Osteoblast (primary cell): ENCODE data around the gene FGF9. TPM values are rescaled to one million over a fixed set of nuclear protein-coding genes. Genes with fewer than 3 reads are reported as not detected.

Experiments used
- DNase-seq: peaks from one replicate; pipeline ENCODE4 v3.0.0; 2011; ENCODE audit warnings: low spot score, mixed read lengths; ENCODE audit not compliant: insufficient read length; ENCODE audit errors: missing footprints
- H2AFZ ChIP-seq: 2 replicates; pipeline ENCODE4 v1.6.0; 2011; ENCODE audit warnings: mild to moderate bottlenecking, low read length
- H3K27ac ChIP-seq: 2 replicates; pipeline ENCODE4 v1.5.1; 2011; ENCODE audit warnings: mild to moderate bottlenecking, low read depth, low read length, moderate library complexity
- H3K27me3 ChIP-seq: 2 replicates; pipeline ENCODE4 v1.6.0; 2012; ENCODE audit warnings: mild to moderate bottlenecking, control low read depth, inconsistent platforms, low read length, moderate library complexity; ENCODE audit not compliant: insufficient read depth
- H3K36me3 ChIP-seq: 2 replicates; pipeline ENCODE4 v1.5.1; 2011; ENCODE audit warnings: mild to moderate bottlenecking, low read length, control low read depth, moderate library complexity; ENCODE audit not compliant: insufficient read depth
- H3K4me1 ChIP-seq: 2 replicates; pipeline ENCODE4 v1.5.1; 2011; ENCODE audit warnings: mild to moderate bottlenecking, low read length, control low read depth, moderate library complexity; ENCODE audit not compliant: insufficient read depth
- H3K4me2 ChIP-seq: 2 replicates; pipeline ENCODE4 v1.6.0; 2011; ENCODE audit warnings: mild to moderate bottlenecking, low read length; ENCODE audit not compliant: insufficient read depth
- H3K4me3 ChIP-seq: fragments of 200-600 bp; sonication (generic); 3 replicates; pipeline ENCODE4 v1.5.1; 2012; ENCODE audit warnings: mild to moderate bottlenecking, low read length, inconsistent platforms; ENCODE audit not compliant: insufficient read depth
- H3K79me2 ChIP-seq: 2 replicates; pipeline ENCODE4 v1.6.0; 2012; ENCODE audit warnings: mild to moderate bottlenecking, low read length, control low read depth, inconsistent platforms; ENCODE audit not compliant: insufficient read depth
- H3K9me3 ChIP-seq: 2 replicates; pipeline ENCODE4 v1.5.1; 2011; ENCODE audit warnings: low read depth, low read length, control low read depth
- H4K20me1 ChIP-seq: 2 replicates; pipeline ENCODE4 v1.6.0; 2012; ENCODE audit warnings: mild to moderate bottlenecking, low read length, control low read depth; ENCODE audit not compliant: insufficient read depth
- total RNA-seq: library from RNA; depleted of rRNA; stranded (reverse); fragments of >200 nt; gene quantifications from 2 replicates; pipeline ENCODE4 v1.2.3, GENCODE V29; 2012
- TF ChIP-seq, protein P1 (sequence below): IDR thresholded peaks from 2 replicates; pipeline ENCODE4 v1.5.1; 2011; ENCODE audit warnings: mild to moderate bottlenecking, low read depth, low read length, moderate library complexity; ENCODE audit errors: extremely low read depth

The FGF9 gene
- total RNA-seq, 1 donor, result not detected

DNA sequence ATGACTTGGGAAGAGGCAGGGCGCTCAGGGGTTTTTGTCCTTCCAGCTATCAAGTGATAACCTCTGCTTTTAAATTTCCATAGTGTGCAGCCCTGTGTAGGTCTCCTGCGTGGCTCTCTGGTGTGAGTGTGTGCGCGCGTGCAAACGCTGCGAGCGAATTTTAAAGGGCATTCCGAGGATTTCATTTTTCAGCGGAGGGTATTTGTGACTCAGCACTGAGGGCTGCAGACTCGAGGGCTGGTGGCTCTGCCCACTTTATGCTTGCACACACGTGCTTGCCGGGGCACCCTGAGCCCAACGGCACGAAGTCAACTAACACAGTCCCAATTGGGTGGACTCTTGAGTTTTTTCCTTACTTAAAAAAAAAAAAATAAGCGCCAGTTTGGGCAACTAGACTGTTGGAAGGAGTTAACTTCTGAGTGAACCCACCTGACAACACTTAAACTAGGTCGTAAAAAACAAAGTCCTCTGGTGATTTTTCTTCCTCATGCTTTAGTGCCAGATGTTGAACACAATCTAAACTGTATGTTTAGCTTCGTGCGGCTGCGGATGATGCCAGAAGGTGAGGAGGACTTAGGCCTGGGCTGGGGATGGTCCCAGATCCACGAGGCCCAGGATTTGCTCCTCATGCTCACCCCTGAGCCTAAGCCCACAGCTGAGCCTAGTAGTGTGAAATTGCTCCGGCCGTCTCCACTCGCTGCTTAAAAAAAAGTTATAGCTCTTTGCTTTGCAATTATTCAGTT is 2.1 kb downstream of the FGF9 start:
- TF ChIP-seq, protein P1, sequence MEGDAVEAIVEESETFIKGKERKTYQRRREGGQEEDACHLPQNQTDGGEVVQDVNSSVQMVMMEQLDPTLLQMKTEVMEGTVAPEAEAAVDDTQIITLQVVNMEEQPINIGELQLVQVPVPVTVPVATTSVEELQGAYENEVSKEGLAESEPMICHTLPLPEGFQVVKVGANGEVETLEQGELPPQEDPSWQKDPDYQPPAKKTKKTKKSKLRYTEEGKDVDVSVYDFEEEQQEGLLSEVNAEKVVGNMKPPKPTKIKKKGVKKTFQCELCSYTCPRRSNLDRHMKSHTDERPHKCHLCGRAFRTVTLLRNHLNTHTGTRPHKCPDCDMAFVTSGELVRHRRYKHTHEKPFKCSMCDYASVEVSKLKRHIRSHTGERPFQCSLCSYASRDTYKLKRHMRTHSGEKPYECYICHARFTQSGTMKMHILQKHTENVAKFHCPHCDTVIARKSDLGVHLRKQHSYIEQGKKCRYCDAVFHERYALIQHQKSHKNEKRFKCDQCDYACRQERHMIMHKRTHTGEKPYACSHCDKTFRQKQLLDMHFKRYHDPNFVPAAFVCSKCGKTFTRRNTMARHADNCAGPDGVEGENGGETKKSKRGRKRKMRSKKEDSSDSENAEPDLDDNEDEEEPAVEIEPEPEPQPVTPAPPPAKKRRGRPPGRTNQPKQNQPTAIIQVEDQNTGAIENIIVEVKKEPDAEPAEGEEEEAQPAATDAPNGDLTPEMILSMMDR, result no peak
- Histone ChIP-seq H3K27me3 (peaks cover 79% of the 10 kb centered on the region), H2AFZ (no peak overlapping the region), H3K4me3 (peak overlapping the region; percentile 57), H3K9me3 (no peaks in the 10 kb centered on the region), H3K79me2 (no peaks in the 10 kb centered on the region), H3K4me1 (peaks cover 18% of the 10 kb centered on the region), H3K36me3 (no peaks in the 10 kb centered on the region), H4K20me1 (no peaks in the 10 kb centered on the region), H3K27ac (no peak overlapping the region), H3K4me2 (peak overlapping the region; percentile 68)
- peak; percentile 83 for DNase-seq

DNA sequence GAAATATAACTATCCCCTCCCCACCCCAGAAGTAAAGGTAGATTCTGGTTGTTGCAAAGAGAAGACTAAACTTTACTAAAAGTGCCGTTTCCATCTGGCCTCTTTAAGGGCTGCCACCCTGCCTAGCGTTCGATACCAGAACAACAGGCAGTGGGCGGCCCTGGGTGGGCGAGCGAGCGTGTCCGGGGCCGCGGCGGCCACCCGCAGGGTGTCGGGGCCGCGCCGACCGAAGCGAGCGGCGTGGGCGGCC is 2.6 kb downstream of the FGF9 start:
- Histone ChIP-seq H3K4me2 (peak overlapping the region; percentile 68), H4K20me1 (no peaks in the 10 kb centered on the region), H3K27ac (no peak overlapping the region), H3K4me1 (peaks cover 17% of the 10 kb centered on the region), H3K4me3 (peak overlapping the region; percentile 57), H3K9me3 (no peaks in the 10 kb centered on the region), H3K36me3 (no peaks in the 10 kb centered on the region), H3K27me3 (peaks cover 79% of the 10 kb centered on the region), H2AFZ (no peak overlapping the region), H3K79me2 (no peaks in the 10 kb centered on the region)
- TF ChIP-seq, protein P1, result no peak
- no peak for DNase-seq

DNA sequence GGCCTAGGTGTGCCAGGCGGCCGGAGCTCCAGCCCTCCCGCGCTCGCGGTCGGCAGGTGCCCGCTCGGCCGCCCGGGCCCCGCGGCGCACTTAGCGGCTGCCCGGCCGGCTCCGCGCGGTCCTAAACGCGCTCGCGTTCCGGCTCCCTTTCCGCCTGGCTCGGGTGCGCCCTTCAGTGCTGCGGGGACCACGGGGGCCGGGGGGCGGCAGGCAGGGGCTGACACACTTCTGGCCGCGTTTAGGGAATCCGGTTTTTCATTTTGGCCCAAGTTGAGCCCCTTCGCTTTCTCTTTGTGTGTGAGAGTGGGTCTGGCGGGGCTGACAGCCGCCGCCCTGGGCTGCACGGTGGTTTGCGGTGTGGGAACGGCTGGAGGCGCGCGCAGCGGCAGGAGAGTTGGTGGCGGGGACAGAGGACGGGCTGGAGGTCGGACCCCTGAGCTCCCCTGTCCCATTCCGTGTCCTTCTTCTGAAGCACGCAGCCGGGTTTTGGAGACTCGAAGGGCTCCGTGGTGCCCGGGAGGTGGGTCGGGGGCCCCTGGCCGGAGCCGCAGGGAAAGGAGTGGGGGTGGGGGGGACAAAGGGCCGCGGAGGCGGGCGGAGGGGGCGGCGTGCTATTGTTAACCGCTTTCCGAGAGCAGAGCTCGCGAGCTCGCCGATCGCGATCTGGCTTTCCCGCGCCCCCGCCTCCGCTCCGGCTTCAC is 3.1 kb downstream of the FGF9 start:
- H3K4me3 ChIP-seq, result peak overlapping the region; percentile 57
- H3K9me3 ChIP-seq, result no peaks in the 10 kb centered on the region
- no peaks in the 10 kb centered on the region for H3K36me3 ChIP-seq
- peak overlapping the region; percentile 68 for H3K4me2 ChIP-seq
- H2AFZ ChIP-seq, result no peak overlapping the region
- H3K4me1 ChIP-seq, result peaks cover 13% of the 10 kb centered on the region
- peak; percentile 97 for DNase-seq
- H3K27ac ChIP-seq, result no peak overlapping the region
- H3K27me3 ChIP-seq, result peaks cover 76% of the 10 kb centered on the region
- no peaks in the 10 kb centered on the region for H4K20me1 ChIP-seq
- TF ChIP-seq, protein P1, result no peak
- no peaks in the 10 kb centered on the region for H3K79me2 ChIP-seq

DNA sequence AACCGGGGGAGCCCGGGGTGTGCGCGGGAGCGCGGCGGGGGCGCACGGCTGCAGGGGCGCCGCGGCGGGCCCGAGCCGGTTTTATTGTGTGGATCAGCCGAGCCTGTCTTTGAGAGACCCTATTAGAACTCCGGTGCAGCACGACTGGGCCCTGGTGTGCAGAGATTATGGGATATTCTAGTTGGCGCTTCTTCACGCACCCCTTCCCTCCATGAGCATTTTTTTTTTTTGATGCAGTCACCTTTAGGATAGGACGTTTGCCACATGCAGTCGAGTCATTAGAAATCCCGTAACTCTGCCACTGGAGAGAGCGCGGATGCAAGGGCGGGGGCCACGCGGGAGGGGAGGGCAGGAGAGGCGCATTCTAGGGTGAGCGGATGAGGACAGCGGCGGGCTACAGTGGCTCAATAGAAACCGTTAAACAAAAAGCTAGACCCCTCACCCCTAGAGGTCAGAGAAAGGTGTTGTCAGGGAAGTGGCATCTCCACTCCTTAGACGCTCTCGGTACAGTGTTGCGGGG is 3.7 kb downstream of the FGF9 start:
- no peaks in the 10 kb centered on the region for H4K20me1 ChIP-seq
- no peaks in the 10 kb centered on the region for H3K9me3 ChIP-seq
- H2AFZ ChIP-seq, result no peak overlapping the region
- H3K4me2 ChIP-seq, result peak overlapping the region; percentile 28
- no peaks in the 10 kb centered on the region for H3K36me3 ChIP-seq
- TF ChIP-seq, protein P1, result no peak
- H3K4me3 ChIP-seq, result peak overlapping the region; percentile 19
- peaks cover 70% of the 10 kb centered on the region for H3K27me3 ChIP-seq
- H3K27ac ChIP-seq, result no peak overlapping the region
- no peaks in the 10 kb centered on the region for H3K79me2 ChIP-seq
- DNase-seq, result peak; percentile 82
- H3K4me1 ChIP-seq, result peaks cover 6% of the 10 kb centered on the region
